HEK293T (cell line): ENCODE measurements around the gene CXorf66.

ENCODE experiments used
- CTCF ChIA-PET: fragments of 350-600 bp; formaldehyde crosslinking; extraction: SDS; loops from one replicate; lab custom pipeline; 2021; ENCODE audit warnings: antibody characterized with exemption, inconsistent platforms; lab: Yijun Ruan, JAX
- POLR2A ChIA-PET: fragments of 350-600 bp; formaldehyde crosslinking; extraction: SDS; loops from one replicate; lab custom pipeline; 2020; ENCODE audit warnings: antibody characterized with exemption, inconsistent platforms; lab: Yijun Ruan, JAX
- DNase-seq: peaks from one replicate; pipeline ENCODE4 v3.0.0; 2012; ENCODE audit warnings: mixed read lengths; ENCODE audit errors: extremely low spot score
- ARNT ChIP-seq: fragments of 450-650 bp; IDR thresholded peaks from 2 replicates; pipeline ENCODE4 v1.6.1; 2017; ENCODE audit warnings: mild to moderate bottlenecking
- BHLHE40 ChIP-seq: fragments of 450-650 bp; IDR thresholded peaks from 2 replicates; pipeline ENCODE4 v1.6.1; 2016; ENCODE audit warnings: mild to moderate bottlenecking, moderate library complexity, borderline replicate concordance
- CTBP1 ChIP-seq: fragments of 450-650 bp; IDR thresholded peaks from 2 replicates; pipeline ENCODE4 v1.6.1; 2016; ENCODE audit warnings: borderline replicate concordance
- ELF4 ChIP-seq: fragments of 450-650 bp; IDR thresholded peaks from 2 replicates; pipeline ENCODE4 v1.6.1; 2017; ENCODE audit warnings: antibody characterized with exemption
- FOXA1 ChIP-seq: fragments of 450-650 bp; IDR thresholded peaks from 2 replicates; pipeline ENCODE4 v1.6.1; 2016; ENCODE audit warnings: mild to moderate bottlenecking
- FOXK2 ChIP-seq: fragments of 450-650 bp; IDR thresholded peaks from 2 replicates; pipeline ENCODE4 v1.6.1; 2016; ENCODE audit warnings: mild to moderate bottlenecking
- FOXM1 ChIP-seq: fragments of 450-650 bp; IDR thresholded peaks from 2 replicates; pipeline ENCODE4 v1.6.1; 2017; ENCODE audit warnings: mild to moderate bottlenecking, borderline replicate concordance
- HDGF ChIP-seq: fragments of 450-650 bp; IDR thresholded peaks from 2 replicates; pipeline ENCODE4 v1.6.1; 2017; ENCODE audit warnings: antibody characterized with exemption, borderline replicate concordance
- L3MBTL2 ChIP-seq: fragments of 450-650 bp; conservative IDR thresholded peaks from 2 replicates; pipeline ENCODE4 v1.6.1; 2016; ENCODE audit warnings: mild to moderate bottlenecking
- LEF1 ChIP-seq: fragments of 450-650 bp; IDR thresholded peaks from 2 replicates; pipeline ENCODE4 v1.6.1; 2017; ENCODE audit warnings: mild to moderate bottlenecking, borderline replicate concordance
- NFRKB ChIP-seq: fragments of 450-650 bp; IDR thresholded peaks from 2 replicates; pipeline ENCODE4 v1.6.1; 2016; ENCODE audit warnings: mild to moderate bottlenecking, moderate library complexity
- SP1 ChIP-seq: fragments of 450-650 bp; IDR thresholded peaks from 2 replicates; pipeline ENCODE4 v1.6.1; 2017
- SUZ12 ChIP-seq: fragments of 450-650 bp; IDR thresholded peaks from 2 replicates; pipeline ENCODE4 v1.6.1; 2016; ENCODE audit warnings: mild to moderate bottlenecking
- TARDBP ChIP-seq: fragments of 450-650 bp; IDR thresholded peaks from 2 replicates; pipeline ENCODE4 v1.6.1; 2016
- ZNF384 ChIP-seq: fragments of 450-650 bp; IDR thresholded peaks from 2 replicates; pipeline ENCODE4 v1.6.1; 2016
- TF ChIP-seq, protein P1 (sequence below): fragments of 450-650 bp; IDR thresholded peaks from 2 replicates; pipeline ENCODE4 v1.6.1; 2016

The CXorf66 gene

DNA sequence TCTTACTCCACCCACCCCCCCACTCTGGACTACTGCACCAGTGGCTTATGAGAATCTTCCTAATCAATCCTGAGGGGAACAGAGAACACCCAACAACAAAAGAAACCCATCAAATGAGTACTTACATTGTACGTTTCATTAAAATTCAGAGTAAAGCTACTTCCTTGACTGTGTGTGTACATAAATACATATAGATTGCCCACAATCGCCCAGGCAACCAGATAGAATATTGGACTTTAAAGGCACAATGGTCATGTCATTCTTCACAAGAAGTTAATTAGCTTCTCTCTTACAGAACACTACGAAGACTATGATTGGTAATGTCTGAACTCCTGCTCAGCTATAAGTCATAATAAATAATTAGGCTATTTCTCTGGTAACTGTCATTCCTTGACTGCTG is 20.2 kb downstream of the CXorf66 start:
- POLR2A ChIA-PET, result interaction anchor here (1.3 kb wide), 1 partner anchor 12 kb away, joined by 4 read pairs; the partner anchor contains the start of gene ATP11C
- CTCF ChIA-PET, result no interaction called here

DNA sequence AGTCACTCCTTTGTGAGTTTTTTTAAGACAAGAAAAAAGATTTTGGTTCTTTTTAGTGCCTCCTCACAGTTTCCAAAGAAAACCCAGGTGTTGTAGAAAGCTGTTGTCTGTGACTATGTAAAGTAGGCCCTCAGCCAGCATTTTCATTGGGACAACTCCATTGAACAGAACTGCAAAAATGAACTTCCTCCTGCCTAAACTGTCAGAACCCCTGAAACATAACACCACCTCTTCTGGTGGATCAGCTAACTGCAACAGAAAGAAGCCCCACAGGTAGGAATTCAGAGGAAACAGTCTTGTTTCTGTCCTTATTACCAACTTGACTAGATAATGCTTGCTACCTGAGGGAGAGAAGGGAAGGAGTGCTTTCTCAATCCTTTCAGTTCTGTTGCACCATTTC is 29.1 kb downstream of the CXorf66 start:
- ChIA-PET POLR2A (no interaction called here), CTCF (interaction anchor here (0.7 kb wide), 1 partner anchor 183 kb away, joined by 4 read pairs; no protein-coding TSS in a partner anchor)
- no peak for DNase-seq
- TF ChIP-seq FOXM1, result no peak
- TF ChIP-seq ELF4, result no peak
- no peak for TF ChIP-seq CTBP1
- no peak for TF ChIP-seq TARDBP
- TF ChIP-seq FOXK2, result no peak
- TF ChIP-seq LEF1, result no peak
- no peak for TF ChIP-seq SP1
- TF ChIP-seq ZNF384, result no peak
- TF ChIP-seq, protein P1, sequence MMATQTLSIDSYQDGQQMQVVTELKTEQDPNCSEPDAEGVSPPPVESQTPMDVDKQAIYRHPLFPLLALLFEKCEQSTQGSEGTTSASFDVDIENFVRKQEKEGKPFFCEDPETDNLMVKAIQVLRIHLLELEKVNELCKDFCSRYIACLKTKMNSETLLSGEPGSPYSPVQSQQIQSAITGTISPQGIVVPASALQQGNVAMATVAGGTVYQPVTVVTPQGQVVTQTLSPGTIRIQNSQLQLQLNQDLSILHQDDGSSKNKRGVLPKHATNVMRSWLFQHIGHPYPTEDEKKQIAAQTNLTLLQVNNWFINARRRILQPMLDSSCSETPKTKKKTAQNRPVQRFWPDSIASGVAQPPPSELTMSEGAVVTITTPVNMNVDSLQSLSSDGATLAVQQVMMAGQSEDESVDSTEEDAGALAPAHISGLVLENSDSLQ, result no peak
- no peak for TF ChIP-seq HDGF
- TF ChIP-seq L3MBTL2, result no peak
- TF ChIP-seq FOXA1, result no peak
- no peak for TF ChIP-seq SUZ12
- no peak for TF ChIP-seq NFRKB
- TF ChIP-seq ARNT, result no peak
- no peak for TF ChIP-seq BHLHE40

More for the DNA sequence above, 20.2 kb downstream of the CXorf66 start:
- DNase-seq, result no peak
- no peak for TF ChIP-seq ZNF384
- no peak for TF ChIP-seq CTBP1
- no peak for TF ChIP-seq FOXM1
- TF ChIP-seq, protein P1, result no peak
- TF ChIP-seq SP1, result no peak

DNA sequence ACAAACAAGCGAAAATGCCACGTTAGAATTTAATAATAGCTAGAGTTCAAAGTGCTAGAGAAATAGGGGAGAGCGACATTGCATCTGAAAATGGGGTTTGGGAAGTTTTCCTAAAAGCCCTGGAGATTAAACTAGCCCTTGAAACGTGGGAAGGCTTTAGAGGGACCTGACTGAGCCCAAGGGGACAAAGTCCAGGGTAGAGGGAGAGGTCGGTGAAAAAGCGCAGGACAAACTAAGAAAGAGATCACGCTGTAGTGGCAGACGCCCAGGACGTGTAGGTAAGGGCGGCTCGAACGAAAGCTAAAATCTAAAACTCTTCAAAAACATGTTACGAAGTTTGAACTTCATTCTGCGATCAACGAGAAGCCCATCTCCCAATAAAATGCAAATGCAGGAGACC is 31.4 kb downstream of the CXorf66 start:
- ChIA-PET CTCF (no interaction called here), POLR2A (interaction anchor here (0.5 to 1.0 kb wide), 2 partner anchors 8 to 101 kb away, joined by 3 read pairs; no protein-coding TSS in a partner anchor)
- TF ChIP-seq ELF4, result no peak
- TF ChIP-seq, protein P1, result no peak
- no peak for TF ChIP-seq ARNT
- no peak for TF ChIP-seq BHLHE40
- TF ChIP-seq SUZ12, result no peak
- no peak for TF ChIP-seq FOXA1
- no peak for TF ChIP-seq TARDBP
- no peak for TF ChIP-seq L3MBTL2
- DNase-seq, result no peak

DNA sequence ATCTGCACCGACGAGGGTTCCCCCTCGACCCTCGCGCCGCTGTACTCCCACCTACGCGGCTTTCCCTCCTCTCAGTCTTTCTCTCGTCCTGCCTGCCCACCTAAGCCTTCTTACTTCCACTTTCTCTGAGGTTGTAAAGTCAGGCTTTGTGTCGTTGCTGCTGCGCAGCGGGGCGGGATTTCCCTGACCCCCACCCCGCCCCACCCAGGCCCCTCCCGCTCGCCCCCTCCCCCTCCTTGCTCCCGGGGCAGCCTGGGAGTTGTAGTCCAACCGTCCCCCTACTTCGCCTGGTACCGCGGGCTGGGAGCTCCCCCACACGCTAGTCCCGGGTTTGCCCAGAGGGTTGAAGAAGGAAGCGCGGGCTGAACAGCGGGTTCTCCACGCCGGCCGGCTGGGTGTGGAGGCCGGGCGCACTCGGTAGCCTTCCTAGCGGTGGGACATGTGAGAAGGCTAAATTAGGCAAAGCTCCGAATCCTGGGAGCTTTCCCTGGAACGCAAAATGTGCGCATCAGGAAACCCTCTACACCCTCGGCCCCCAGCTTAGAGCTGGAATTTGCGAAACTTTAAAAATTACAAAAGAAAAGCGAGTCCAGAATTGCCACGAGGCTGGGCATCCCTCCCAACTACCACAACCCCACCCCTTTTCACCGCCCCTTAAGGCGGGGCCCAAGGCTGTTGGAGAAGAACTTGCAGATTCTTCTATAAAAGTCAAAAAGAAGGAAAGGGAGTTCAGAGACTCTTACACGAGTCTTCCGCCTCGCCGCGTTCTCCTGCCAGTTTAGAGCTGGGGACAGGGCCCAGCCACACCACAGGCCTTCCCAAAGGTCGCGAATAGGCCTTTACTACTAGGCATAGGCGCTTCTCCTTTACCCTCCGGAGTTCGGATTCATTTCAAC is 32.2 kb downstream of the CXorf66 start, which contains the start of gene ATP11C:
Gene ATP11C (minus strand): TSS at position 153 of the 896 bp plus-strand sequence. CDS start 1,011 bp downstream, outside the sequence.
- peak; percentile 83 for DNase-seq
- ChIA-PET POLR2A (interaction anchor here (0.5 to 1.0 kb wide), 4 partner anchors 9 to 102 kb away, joined by 3 to 4 read pairs (median 3); no protein-coding TSS in a partner anchor), CTCF (no interaction called here)
- TF ChIP-seq, protein P1, result no peak
- TF ChIP-seq ELF4 (no peak), L3MBTL2 (peak; percentile 75), ZNF384 (no peak), FOXM1 (no peak)

DNA sequence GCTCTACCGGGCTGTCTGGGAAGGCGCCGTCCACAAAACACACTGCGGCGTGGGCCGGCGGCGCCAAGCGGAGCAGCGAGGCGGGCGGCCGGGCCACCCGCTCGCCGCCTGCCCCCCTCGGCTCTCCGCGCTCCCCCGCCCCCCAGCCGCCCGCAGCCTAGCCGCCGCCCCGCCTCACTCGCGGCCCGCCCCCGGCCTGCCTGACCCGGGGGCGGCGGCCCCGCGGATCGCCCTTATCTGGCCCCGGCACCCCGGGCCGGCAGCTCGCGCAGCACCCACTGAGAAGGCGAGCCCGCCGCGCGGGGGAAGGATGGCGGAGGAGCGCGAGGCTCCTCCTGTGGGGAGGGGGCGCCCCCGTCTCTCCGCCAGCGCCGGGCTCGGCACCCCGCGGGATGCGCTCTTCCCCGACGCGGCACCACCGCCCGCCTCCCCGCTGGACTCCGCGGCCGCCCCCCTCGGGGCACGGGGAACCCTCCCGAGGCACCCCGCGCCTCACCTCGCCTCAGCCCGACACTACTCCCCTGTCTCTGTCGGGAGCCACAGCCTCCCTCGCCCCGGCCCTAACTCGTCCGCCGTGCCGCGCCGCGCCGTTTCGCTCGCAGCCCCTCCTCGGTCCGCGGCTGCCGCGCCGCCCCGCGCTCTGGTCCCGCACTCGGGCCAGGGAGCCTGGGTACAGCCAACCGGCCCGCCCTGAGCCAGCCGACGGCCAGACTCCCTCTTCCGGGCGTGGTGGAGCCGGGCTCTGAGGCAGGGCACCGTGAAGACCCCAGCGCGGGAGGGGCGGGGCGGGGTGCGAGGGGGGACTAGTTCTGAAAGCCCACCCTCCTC is 33.0 kb downstream of the CXorf66 start:
- POLR2A ChIA-PET, result interaction anchor here (1.0 kb wide), 2 partner anchors 13 to 101 kb away, joined by 3 to 4 read pairs; no protein-coding TSS in a partner anchor
- DNase-seq, result peak; percentile 53
- CTCF ChIA-PET, result interaction anchor here (0.5 kb wide), 1 partner anchor 34 kb away, joined by 7 read pairs; no protein-coding TSS in a partner anchor
- TF ChIP-seq SP1 (no peak), BHLHE40 (no peak), FOXM1 (no peak), ARNT (no peak), HDGF (no peak), CTBP1 (no peak), TARDBP (no peak), L3MBTL2 (no peak), ZNF384 (no peak), ELF4 (no peak), NFRKB (no peak), LEF1 (no peak), SUZ12 (no peak)
